Neural crest cell (in vitro differentiated cells): ENCODE measurements around the gene MFSD2A. TPM values are rescaled to one million over a fixed set of nuclear protein-coding genes. Genes with fewer than 3 reads are reported as not detected.
"Not testable (repeated sequence)": the region's sequence is repeated elsewhere in the genome, so short reads cannot be mapped to it uniquely, and the experiment has no call there.

Experiments used
- DNase-seq: peaks from one replicate; pipeline ENCODE4 v3.0.0; 2021; ENCODE audit warnings: low read depth, mixed read lengths, low spot score
- H3K27ac Mint-ChIP-seq: one replicate; pipeline ENCODE4 v1.8.0; 2021; ENCODE audit warnings: mild to moderate bottlenecking, mixed read lengths; ENCODE audit not compliant: unreplicated experiment
- H3K27me3 Mint-ChIP-seq: 2 replicates; pipeline ENCODE4 v1.8.0; 2021; ENCODE audit warnings: low read depth, mild to moderate bottlenecking, mixed read lengths
- H3K36me3 Mint-ChIP-seq: 2 replicates; pipeline ENCODE4 v1.8.0; 2021; ENCODE audit warnings: low read depth, mild to moderate bottlenecking, mixed read lengths
- H3K4me1 Mint-ChIP-seq: 2 replicates; pipeline ENCODE4 v1.8.0; 2021; ENCODE audit warnings: mixed read lengths
- H3K4me3 Mint-ChIP-seq: one replicate; pipeline ENCODE4 v1.8.0; 2021; ENCODE audit warnings: mild to moderate bottlenecking, mixed read lengths
- H3K9me3 Mint-ChIP-seq: 2 replicates; pipeline ENCODE4 v1.8.0; 2021; ENCODE audit warnings: mixed read lengths
- CTCF ChIP-seq: fragments of 200-600 bp; sonication (generic); conservative IDR thresholded peaks from 2 replicates; pipeline ENCODE4 v1.5.0; 2021; ENCODE audit warnings: antibody characterized with exemption, mild to moderate bottlenecking
- total RNA-seq: library from RNA; stranded (reverse); gene quantifications from 2 replicates; pipeline ENCODE4 v1.2.1, GENCODE V29; 2021

The MFSD2A gene
- total RNA-seq, 1 donor from 2014 or later, result 20.9 TPM

GRCh38 chr1:39996396-39997004, 41.6 kb downstream of the MFSD2A start:
- Mint-ChIP-seq H3K36me3 (no peaks in the 10 kb centered on the region), H3K4me1 (peaks cover 7% of the 10 kb centered on the region), H3K27me3 (no peaks in the 10 kb centered on the region), H3K9me3 (no peaks in the 10 kb centered on the region), H3K4me3 (no peak overlapping the region), H3K27ac (no peak overlapping the region)
- DNase-seq, result no peak
- no peak for TF ChIP-seq CTCF

- Mint-ChIP-seq H3K4me1 (peaks cover 28% of the 10 kb centered on the region), H3K36me3 (peaks cover 2% of the 10 kb centered on the region), H3K9me3 (peaks cover 8% of the 10 kb centered on the region), H3K27me3 (no peaks in the 10 kb centered on the region), H3K4me3 (no peak overlapping the region), H3K27ac (no peak overlapping the region)
- TF ChIP-seq CTCF, result no peak
- no peak for DNase-seq
These were observed 46.5 kb downstream of the MFSD2A start for GRCh38 chr1:40001456-40001855.

GRCh38 chr1:40003156-40004093, 48.5 kb downstream of the MFSD2A start:
- DNase-seq, result no peak

GRCh38 chr1:40004857-40005256, 49.9 kb downstream of the MFSD2A start:
- Mint-ChIP-seq H3K36me3 (peaks cover 2% of the 10 kb centered on the region), H3K27me3 (no peaks in the 10 kb centered on the region), H3K9me3 (peaks cover 8% of the 10 kb centered on the region), H3K4me1 (peaks cover 28% of the 10 kb centered on the region), H3K27ac (peak overlapping the region; percentile 28), H3K4me3 (peak overlapping the region; percentile 13)
- no peak for DNase-seq
- no peak for TF ChIP-seq CTCF

More at GRCh38 chr1:40003156-40004093, 48.5 kb downstream of the MFSD2A start:
- Mint-ChIP-seq H3K27ac (no peak overlapping the region), H3K4me1 (peaks cover 28% of the 10 kb centered on the region), H3K27me3 (no peaks in the 10 kb centered on the region), H3K9me3 (peaks cover 8% of the 10 kb centered on the region), H3K4me3 (no peak overlapping the region), H3K36me3 (peaks cover 2% of the 10 kb centered on the region)
- TF ChIP-seq CTCF, result no peak

- not testable (repeated sequence) for H3K36me3 Mint-ChIP-seq, DNase-seq, H3K4me3 Mint-ChIP-seq, H3K27me3 Mint-ChIP-seq, H3K27ac Mint-ChIP-seq
- Mint-ChIP-seq H3K9me3 (peaks cover 13% of the 10 kb centered on the region), H3K4me1 (peaks cover 23% of the 10 kb centered on the region)
These were observed 52.6 kb downstream of the MFSD2A start for GRCh38 chr1:40007481-40008034.
